Measurements from ENCODE around the gene SYTL2. TPM values are rescaled to one million over a fixed set of nuclear protein-coding genes. Genes with fewer than 3 reads are reported as not detected.
"Not testable (repeated sequence)": the region's sequence is repeated elsewhere in the genome, so short reads cannot be mapped to it uniquely, and the experiment has no call there.

SYTL2 gene
- total RNA-seq, 3 donors from 2014 or later, result 10.1 to 189 (median 120) TPM

DNA sequence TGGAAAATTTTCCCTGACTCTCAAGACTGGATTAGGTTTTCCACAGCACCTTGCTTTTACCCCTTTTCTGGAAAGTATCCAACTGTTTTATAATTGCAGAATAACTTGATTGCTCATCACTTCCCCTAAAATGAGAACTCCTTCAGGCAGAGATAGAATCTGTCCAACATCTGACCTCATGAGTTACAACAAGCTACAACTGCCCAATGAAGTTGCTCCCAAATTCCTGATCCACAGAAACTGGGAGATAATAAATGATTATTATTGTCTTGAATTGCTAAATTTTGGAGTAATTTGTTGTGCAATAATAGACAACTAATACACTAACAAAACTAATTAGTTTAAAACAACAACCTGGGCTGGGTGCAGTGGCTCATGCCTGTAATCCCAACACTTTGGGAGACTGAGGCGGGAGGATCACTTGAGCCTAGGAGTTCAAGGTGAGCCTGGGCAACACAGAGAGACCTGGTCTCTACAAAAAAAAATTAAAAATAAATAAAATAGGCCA, 34.2 kb upstream of the SYTL2 start:
- TF ChIP-seq POLR2AphosphoS5 (IDR thresholded peaks at IDR 0.05) (no peak), CTCF (IDR thresholded peaks at IDR 0.05) (no peak), POLR2A (IDR thresholded peaks at IDR 0.05) (no peak)
- no peak overlapping the region for H3K4me3 ChIP-seq
- no peak for DNase-seq (ENCODE audit: low spot score in 2 of 2)
- no peaks in the 10 kb centered on the region for H3K27me3 ChIP-seq
- H3K9me3 ChIP-seq, result no peaks in the 10 kb centered on the region
- H3K27ac ChIP-seq, result peak overlapping the region; percentile 65 to 79
- no peaks in the 10 kb centered on the region for H3K36me3 ChIP-seq
- intact Hi-C loops (cut with DNase I; ENCODE audit: low total_unique reads), result no loop called here
- H3K4me1 ChIP-seq, result no peaks in the 10 kb centered on the region

GRCh38 chr11:85844439-85845123, 33.6 kb upstream of the SYTL2 start:
- intact Hi-C loops (cut with DNase I; ENCODE audit: low total_unique reads), result no loop called here
- no peaks in the 10 kb centered on the region for H3K36me3 ChIP-seq
- DNase-seq (ENCODE audit: low spot score in 2 of 2), result no peak
- H3K9me3 ChIP-seq, result no peaks in the 10 kb centered on the region
- H3K27ac ChIP-seq, result peak overlapping the region; percentile 65 to 79
- no peaks in the 10 kb centered on the region for H3K4me1 ChIP-seq
- TF ChIP-seq POLR2A (IDR thresholded peaks at IDR 0.05), result no peak
- no peak for TF ChIP-seq CTCF (IDR thresholded peaks at IDR 0.05)
- TF ChIP-seq POLR2AphosphoS5 (IDR thresholded peaks at IDR 0.05), result no peak
- no peak overlapping the region for H3K4me3 ChIP-seq
- no peaks in the 10 kb centered on the region for H3K27me3 ChIP-seq

- Histone ChIP-seq H3K27me3 (no peaks in the 10 kb centered on the region), H3K9me3 (no peaks in the 10 kb centered on the region), H3K4me1 (no peaks in the 10 kb centered on the region), H3K36me3 (no peaks in the 10 kb centered on the region), H3K4me3 (no peak overlapping the region), H3K27ac (peak overlapping the region; percentile 65 to 79)
- TF ChIP-seq POLR2A (IDR thresholded peaks at IDR 0.05), result no peak
- TF ChIP-seq CTCF (IDR thresholded peaks at IDR 0.05), result no peak
- TF ChIP-seq POLR2AphosphoS5 (IDR thresholded peaks at IDR 0.05), result no peak
- intact Hi-C loops (cut with DNase I; ENCODE audit: low total_unique reads), result no loop called here
- no peak for DNase-seq (ENCODE audit: low spot score in 2 of 2)
These were observed 33.0 kb upstream of the SYTL2 start for GRCh38 chr11:85843929-85844328.

- H3K36me3 ChIP-seq; intact Hi-C loops (cut with DNase I; ENCODE audit: low total_unique reads): not testable (repeated sequence)
These were observed 30.0 kb upstream of the SYTL2 start for GRCh38 chr11:85840932-85841331.

DNA sequence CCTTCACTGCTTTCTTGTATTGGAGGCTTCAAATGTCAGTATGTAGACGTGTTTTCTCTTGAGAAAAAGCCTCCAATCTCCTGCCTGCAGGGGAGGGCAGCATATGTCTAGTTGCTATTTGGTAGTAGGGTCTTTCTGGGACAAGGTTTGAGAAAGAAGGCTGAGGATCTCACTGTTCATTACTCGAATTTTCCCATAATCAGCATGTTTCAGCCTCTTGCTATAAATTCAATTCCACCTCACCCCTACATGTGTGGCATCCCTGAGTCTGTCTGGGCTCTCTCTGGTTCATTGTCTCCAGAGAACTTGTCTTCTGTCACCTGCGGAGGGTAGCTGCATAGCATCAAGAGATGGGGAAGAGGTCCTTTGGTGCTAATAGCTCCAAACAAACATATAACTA, 24.8 kb upstream of the SYTL2 start:
- H3K4me3 ChIP-seq, result no peak overlapping the region
- intact Hi-C loops (cut with DNase I; ENCODE audit: low total_unique reads), result no loop called here
- no peak for TF ChIP-seq POLR2AphosphoS5 (IDR thresholded peaks at IDR 0.05)
- no peak for TF ChIP-seq POLR2A (IDR thresholded peaks at IDR 0.05)
- no peak for TF ChIP-seq CTCF (IDR thresholded peaks at IDR 0.05)
- DNase-seq (ENCODE audit: low spot score in 2 of 2), result no peak
- H3K36me3 ChIP-seq, result peaks cover 4% of the 10 kb centered on the region
- H3K9me3 ChIP-seq, result peaks cover 7% of the 10 kb centered on the region in 2 donors
- H3K4me1 ChIP-seq, result no peaks in the 10 kb centered on the region
- H3K27ac ChIP-seq, result no peak overlapping the region
- no peaks in the 10 kb centered on the region for H3K27me3 ChIP-seq

More at GRCh38 chr11:85840932-85841331, 30.0 kb upstream of the SYTL2 start:
- DNase-seq (ENCODE audit: low spot score in 2 of 2); H3K4me3 ChIP-seq; H3K27me3 ChIP-seq; H3K27ac ChIP-seq; H3K4me1 ChIP-seq; H3K9me3 ChIP-seq: not testable (repeated sequence)

Data from breast epithelium (tissue), 4 donors.